ENCODE measurements around the gene AK1.
A peak's percentile ranks its signal among the peaks of the same experiment; 100 is the strongest.

Gene AK1

DNA sequence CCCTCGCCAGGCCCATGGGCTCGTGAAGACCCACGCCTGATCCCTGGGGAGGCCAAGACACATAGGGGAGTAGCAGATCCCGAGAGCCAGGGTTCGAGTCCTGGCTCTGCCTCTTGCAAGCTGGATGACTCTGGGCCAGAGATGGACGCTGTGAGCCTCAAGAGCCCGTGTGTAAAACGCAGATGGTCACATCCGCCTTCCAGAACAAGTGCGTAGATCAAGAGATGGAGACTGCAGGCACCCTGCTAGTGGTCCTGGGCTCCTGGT lies 31.1 kb upstream of the AK1 start:
- no peak for DNase-seq

- no peak for DNase-seq
Measured at GRCh38 chr9:127907867-127908659, 30.6 kb upstream of the AK1 start.

- peak; percentile 82 for DNase-seq
Measured at GRCh38 chr9:127905788-127906191, 28.3 kb upstream of the AK1 start.

DNA sequence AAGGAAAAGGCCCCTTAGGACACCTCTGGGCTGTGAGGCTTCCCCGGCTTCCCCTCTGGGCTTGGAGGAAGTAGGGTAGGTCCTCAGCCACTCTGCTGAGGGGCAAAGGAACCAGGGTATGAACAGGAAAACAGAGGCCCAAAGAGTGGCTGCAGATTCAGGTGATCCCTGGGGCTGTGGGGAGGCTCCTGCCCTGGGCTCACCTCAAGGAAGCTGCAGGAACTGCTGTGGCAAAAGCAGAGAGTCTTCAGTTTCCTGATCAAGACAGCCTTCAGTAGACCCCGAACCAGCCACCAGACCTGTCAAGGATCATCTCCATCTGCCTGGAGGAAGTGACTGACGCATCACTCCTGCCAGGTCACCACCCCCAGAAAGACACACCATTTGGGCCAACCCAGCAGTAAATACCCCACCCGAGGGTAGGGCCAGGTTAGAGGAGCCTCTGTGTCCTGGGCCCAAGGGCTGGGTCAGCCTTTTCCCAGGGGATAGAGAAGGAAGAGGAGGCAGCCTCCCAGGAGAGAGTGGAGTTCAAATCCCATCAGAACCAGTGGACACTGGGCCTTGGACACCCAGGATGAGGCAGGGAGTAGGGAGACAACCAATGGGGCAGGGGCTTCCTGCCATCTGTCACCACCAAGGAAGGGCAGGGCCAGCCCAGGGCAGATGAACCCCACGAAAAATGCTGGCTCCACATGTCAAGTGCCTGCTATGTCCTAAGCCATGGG lies 27.7 kb upstream of the AK1 start:
- peak; percentile 72 for DNase-seq

DNA sequence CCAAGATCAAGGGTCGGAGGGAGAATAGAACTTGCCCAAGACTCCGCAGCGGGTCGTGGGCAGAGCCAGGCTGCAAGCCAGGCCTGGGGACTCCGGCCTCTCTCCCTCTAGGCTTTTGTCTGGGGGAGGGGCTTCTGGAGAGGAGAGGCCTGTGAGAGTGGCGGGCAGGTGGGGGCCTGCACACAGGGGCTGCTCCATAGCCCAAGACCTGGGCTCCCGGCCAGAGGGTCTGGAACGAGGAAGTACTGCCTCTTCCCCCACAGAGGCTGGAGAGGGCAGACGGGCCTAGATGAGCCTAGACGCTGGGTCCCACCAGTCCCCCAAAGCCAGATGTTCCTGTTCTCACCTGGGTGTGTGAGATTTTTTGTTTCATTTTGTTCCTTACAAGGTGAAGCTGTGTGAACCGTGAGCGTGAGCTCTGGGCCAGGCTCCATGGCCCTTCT lies 27.1 kb upstream of the AK1 start:
- no peak for DNase-seq

GRCh38 chr9:127903557-127904475 lies 26.3 kb upstream of the AK1 start:
- DNase-seq: peak; percentile 54

- DNase-seq: peak; percentile 58
Measured at GRCh38 chr9:127899128-127899943, 21.9 kb upstream of the AK1 start, which contains the start of gene ST6GALNAC6. Gene ST6GALNAC6 (minus strand): TSS chr9:127899603. CDS start chr9:127897981, 1,622 bp downstream.

GRCh38 chr9:127898433-127899127 lies 21.1 kb upstream of the AK1 start:
- DNase-seq: no peak

DNA sequence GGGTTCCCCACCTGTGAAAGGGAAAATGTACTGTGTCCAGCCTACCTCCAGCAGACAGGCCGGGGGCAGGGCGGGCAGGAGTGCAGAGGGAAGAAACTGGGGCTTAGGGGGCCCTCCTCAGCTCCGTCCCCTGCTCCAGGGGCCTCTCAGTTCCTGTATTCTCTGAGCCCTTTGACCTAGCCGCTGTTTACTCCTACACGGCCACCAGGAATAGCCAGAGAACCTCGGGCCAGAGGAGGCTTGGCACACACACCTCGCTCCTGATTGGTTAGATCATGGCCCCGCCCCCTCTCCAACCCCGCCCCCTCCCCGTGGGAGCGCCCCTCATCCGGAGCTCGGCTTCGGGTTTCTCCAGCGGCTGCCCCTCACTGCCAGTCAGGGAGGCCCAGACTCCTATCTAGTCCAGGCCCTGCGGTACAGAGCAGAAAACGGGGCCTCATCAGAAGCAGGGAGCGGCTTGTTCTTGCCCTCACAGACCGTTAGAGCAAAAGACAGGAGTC lies 19.8 kb upstream of the AK1 start:
- DNase-seq: no peak

GRCh38 chr9:127896395-127897192 lies 19.1 kb upstream of the AK1 start:
- DNase-seq: no peak

DNA sequence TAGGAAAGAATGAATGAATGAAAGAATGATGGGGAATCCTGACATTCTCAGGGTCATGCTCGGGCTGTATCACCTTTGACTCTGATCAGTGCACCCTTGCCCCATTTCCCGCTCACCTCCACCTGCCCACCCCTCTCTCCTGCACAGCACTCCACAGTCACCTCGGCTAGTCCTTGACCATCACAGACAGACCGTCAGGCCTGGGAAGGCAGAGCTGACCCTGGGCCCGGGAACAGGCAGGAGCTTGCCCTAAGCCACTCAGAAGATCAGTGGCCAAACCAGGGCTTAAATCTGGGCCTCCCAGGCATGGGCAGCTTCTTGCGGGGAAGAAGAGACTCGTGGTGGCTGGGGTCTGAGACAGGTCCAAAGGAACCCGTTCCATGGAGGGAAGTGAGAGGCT lies 18.3 kb upstream of the AK1 start:
- DNase-seq: no peak

DNA sequence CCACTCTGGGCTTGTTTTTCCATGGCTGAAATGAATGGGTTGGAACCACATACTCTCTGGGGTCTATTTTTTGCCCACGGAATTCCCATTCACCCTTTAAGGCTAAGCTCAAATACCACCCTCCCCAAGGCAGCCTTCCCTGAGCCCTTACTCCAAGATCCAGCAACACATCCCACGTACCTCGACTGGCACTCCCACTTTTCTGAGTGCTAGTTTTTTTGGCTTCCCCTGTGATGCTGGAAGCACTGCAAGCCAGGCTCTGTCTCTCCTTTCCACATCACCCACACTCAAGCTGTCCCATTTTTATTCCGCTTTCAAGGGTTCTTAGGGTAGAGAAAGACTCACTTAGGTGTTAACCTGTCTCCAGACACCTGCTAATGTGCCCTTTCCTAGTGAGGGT lies 15.9 kb upstream of the AK1 start:
- no peak for DNase-seq

DNA sequence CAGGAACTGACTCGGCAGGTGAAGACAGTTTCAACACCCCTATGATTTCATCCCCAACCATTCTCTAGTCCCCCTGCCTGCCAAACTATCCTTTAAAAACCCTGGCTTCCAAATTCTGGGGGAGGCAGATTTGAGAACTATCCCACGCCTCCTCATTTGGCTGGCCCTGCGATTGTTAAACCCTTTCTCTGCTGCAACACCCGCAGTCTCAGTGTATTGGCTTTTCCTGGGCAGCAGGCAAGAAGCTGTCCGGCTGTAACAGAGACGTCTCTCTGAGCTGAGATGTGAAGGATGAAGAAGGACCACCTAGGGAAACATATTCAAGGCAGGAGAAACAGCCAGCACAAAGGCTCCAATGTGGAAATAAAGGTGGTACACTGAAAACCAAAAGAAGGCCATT lies 15.4 kb upstream of the AK1 start:
- no peak for DNase-seq

DNA sequence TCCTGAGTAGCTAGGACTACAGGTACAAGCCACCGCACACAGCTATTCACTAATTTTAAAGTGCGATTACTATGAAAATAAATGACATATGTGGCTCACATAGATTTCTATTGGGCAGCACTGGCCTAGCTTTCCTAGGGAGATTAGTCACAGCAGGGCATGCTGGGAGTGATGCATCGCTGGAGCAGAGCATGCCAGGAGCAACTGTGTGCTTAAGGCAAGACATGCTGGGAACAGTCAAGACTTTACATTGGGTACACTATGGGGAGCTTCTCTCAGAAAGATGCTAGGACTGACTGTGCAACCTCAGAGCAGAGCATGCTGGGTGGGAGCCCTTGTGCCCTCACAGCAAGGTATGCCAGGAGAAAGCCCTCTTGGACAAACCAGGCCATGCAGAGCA lies 12.6 kb upstream of the AK1 start:
- no peak for DNase-seq

DNA sequence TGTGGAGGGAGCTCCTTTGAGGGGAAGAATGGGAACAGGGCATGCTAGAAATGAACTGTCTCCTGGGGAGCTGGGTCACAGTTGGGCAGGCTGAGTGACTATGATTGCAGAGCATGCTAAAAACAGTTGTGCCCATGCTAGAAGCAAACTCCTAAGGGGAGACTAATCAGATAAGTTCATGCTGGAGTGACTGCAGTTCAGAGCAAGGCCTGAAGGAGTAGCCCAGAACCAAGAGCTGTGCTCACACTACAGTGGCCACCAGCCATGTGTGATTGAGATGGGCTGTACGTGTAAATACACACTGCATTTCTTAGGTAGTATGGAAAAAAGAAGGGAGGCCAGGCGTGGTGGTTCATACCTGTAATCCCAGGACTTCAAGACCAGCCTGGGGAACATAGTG lies 10.3 kb upstream of the AK1 start:
- DNase-seq: no peak

DNA sequence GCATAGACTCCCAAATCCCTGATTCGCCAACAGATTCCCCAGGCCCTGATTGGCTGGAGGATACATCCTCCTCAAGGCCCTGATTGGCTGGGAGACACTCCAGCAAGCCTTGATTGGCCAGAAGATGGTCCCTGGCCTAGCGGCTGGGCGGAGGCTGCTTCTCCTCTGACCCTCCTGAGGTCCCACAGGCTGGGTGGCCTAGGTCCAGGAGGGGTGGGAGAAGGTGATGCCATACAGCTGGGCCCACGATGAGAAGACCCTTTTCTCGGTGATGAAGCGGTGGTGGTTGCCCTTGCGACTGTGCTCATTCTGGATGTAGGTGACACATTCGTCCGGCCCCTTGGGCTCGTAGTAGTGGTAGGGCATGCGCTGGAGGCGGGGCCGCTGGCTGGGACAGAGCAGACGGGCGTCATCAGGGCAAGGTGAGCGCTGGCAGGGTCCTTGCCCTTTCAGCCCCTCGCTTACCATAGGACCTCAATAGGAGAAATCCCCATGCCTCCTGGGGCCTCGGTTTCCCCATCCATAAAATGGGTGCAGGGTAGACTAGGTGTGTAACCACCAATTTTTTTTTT lies 9.0 kb upstream of the AK1 start:
- no peak for DNase-seq

DNA sequence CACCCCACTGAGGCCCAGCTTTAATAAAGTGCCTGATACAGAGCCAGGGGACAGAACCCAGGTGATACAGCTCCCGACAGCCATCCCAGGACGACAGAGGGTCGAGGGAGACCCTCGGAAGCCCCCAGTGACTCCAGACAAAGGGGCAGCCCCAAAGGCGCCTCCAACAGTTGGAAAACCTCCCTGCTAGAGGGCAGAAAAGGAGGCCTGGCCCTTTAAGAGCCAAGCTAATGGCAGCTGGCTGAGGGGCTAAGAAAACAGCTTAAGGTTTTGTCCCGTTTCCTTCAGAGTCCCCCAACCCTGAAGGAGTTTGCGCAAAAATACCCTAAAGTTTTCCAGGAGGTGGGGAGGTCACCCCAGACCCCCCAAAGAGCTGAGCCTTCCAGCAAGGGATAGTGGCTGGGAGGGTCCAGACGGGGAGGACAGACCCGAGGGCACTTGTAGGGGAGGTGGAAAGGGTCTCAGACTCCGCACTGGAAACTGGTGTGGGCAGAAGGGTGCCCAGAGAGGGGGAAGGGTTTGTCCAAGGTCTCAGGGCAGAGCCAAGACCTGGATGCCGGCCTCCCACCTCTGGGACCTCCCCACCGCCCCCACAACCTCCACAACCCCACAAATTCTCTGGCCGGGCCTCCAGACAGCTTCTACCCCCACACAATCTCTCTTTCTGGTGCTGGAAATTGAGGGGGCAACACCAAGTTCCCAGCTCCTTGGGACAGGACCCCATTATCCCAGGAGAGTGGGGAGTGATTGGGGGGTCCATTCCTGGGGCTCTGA lies 8.2 kb upstream of the AK1 start:
- DNase-seq: no peak

DNA sequence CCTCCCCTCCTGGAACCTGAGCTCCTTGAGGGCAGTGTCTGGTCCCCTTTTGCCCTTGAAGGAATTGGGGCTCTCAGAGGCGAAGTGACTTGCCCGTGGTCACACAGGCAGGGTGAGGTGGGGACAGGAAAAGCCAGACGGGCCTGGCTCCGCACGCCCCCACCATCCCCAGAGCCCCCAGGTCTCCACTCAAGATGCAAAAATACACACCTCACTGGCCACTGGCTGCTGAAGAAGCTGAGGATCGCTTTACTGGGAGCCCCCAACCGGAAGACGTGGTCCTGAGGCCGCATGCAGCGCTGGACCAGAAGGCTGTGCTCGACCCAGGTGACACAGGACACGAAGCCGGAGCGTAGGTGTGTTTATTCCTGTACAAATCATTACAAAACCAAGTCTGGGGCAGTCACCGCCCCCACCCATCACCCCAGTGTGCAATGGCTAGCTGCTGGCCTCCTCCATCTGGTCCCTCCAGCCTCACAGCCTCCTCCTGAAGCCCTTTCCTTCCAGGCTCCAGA lies 7.6 kb upstream of the AK1 start:
- DNase-seq: no peak

DNA sequence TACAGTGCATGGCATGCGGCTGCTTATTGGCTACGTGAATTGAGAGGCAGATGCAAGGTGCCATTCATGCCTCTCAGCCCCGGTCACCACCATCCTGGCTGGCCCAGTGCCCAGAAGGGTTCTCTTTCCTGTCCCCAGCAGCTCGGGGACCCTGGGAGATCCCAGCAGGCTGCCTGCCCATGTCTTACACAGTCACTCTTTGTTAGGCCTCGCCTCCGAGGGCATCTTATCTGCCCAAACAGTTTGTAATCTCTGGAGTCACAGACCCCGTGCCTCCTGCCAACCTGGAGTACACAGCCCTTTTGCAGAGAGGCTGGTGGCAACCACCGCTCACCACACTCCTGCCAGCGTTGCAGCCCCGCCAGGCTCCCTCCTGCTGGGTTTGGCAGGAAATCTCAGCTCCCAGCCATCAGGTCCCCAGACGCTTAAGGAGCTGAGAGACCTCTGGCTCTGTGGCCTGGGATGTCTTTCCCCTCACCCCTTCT lies 7.0 kb upstream of the AK1 start:
- DNase-seq: no peak
